HEK293 (cell line): Measurements from ENCODE around the gene KCNK18.

Experiments
- CTCF ChIP-seq: fragments of 450-650 bp; formaldehyde crosslinking; IDR thresholded peaks from 2 replicates; pipeline ENCODE4 v1.5.1; 2016; ENCODE audit warnings: missing biosample characterization, missing genetic modification characterization
- ELK4 ChIP-seq: IDR thresholded peaks from 2 replicates; pipeline ENCODE4 v1.6.1; 2011; ENCODE audit warnings: mild to moderate bottlenecking, low read depth, low read length, borderline replicate concordance
- MYNN ChIP-seq: fragments of 450-650 bp; formaldehyde crosslinking; IDR thresholded peaks from 2 replicates; pipeline ENCODE4 v1.5.1; 2016; ENCODE audit warnings: missing biosample characterization, missing genetic modification characterization, borderline replicate concordance
- PBX3 ChIP-seq: sonication (generic); formaldehyde crosslinking; IDR thresholded peaks from 2 replicates; pipeline ENCODE4 v1.8.1; 2022; ENCODE audit warnings: mild to moderate bottlenecking, moderate library complexity, missing genetic modification reagents
- ZNF449 ChIP-seq: fragments of 450-650 bp; formaldehyde crosslinking; IDR thresholded peaks from 2 replicates; pipeline ENCODE4 v1.5.1; 2017; ENCODE audit warnings: missing biosample characterization, mild to moderate bottlenecking, missing genetic modification characterization, moderate library complexity
- ZNF473 ChIP-seq: fragments of 450-650 bp; formaldehyde crosslinking; IDR thresholded peaks from 2 replicates; pipeline ENCODE4 v1.5.1; 2017; ENCODE audit warnings: missing biosample characterization, missing genetic modification characterization
- ZNF660 ChIP-seq: fragments of 450-650 bp; IDR thresholded peaks from 2 replicates; pipeline ENCODE4 v1.5.1; 2018; ENCODE audit warnings: missing biosample characterization, mild to moderate bottlenecking, missing genetic modification characterization
- ZNF707 ChIP-seq: fragments of 450-650 bp; formaldehyde crosslinking; IDR thresholded peaks from 2 replicates; pipeline ENCODE4 v1.5.1; 2016; ENCODE audit warnings: missing biosample characterization, missing genetic modification characterization

GRCh38 chr10:117167346-117167788, 29.9 kb upstream of the KCNK18 start:
- TF ChIP-seq ZNF473 (tag by site-specific recombination) (no peak), ZNF449 (tag by site-specific recombination) (no peak), PBX3 (CRISPR knock-in tag) (no peak), CTCF (tag by site-specific recombination) (no peak), MYNN (tag by site-specific recombination) (no peak), ELK4 (no peak), ZNF707 (tag by site-specific recombination) (no peak), ZNF660 (tag by site-specific recombination) (no peak)
